Hippocampal formation (tissue), 2 donors: ENCODE results near the gene SH3BGR.
A peak's percentile ranks its signal among the peaks of the same experiment; 100 is the strongest.
"Not testable (repeated sequence)": the region's sequence is repeated elsewhere in the genome, so short reads cannot be mapped to it uniquely, and the experiment has no call there.

Experiments
- DNase-seq, 2 donors: peaks; one replicate each; lab custom pipeline; 2025; lab: John Stamatoyannopoulos, UW

The SH3BGR gene

DNA sequence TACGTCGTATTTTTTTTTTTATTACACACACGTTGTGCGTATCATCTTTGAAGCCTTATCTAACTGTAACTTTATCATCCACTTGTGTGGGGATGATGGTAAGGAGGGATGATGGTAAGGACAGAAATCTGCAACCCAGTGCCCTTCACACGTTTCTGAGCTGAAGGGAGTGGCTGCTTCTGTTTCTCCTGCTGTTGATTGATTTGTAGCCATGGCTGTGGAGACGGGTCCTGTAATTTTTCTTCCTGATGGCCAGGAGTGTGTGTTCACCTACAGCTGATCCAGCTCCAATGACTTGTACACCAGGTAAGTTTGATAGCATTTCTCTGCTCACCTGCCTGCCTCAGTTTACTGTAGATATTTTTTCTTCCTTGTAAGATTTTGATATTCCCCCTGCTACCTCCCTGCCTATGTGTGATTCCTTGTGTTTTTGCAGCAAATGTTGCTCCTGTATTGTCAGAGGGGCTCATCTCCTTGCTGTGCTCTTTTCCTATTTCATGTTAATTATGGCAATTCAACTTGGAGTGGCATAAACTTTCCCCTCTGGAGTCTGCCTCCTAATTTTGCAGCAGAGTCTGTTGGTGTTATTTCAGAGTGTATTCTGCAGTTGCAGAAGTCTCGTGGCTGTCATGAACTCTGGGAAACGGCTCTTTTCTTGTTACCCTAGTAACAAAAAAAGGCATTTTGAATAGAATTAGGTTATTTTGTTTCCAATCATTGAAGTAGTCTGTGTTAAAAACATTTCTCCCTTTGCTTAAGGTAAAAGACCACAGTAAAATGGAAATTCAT lies 64.1 kb downstream of the SH3BGR start:
- no peak for DNase-seq

DNA sequence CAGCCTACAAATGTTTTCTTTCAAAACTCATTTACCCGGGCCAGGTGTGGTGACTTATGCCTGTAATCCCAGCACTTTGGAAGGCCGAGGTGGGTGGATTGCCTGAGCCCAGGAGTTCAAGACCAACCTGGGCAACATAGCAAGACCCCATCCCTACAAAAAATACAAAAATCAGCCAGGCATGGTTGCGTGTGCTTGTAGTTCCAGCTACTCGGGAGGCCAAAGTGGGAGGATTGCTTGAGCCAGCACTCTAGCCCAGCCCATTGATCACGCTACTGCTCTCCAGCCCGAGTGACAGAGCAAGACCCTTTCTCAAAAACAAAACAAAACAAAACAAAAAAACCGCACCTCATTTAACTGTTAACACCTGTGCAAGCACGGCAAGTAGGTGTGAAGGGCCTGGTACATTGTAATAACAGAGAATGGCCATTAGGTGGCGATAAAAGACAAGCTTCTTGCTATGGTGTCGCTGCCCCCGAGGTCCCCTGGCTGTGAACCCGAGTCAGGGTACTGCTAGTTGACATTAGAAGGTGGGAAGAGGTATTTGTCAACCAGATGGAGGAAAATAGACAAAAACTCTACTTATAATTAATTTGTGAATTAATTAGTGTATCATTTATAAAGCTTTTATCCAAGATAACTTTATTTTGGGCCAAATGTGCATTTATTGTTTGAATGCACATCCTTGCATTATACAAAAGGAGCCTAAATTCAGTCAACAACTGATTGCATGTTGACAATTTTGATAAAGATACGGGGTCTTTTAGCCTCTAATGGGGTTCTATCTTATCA lies 66.5 kb downstream of the SH3BGR start:
- DNase-seq: peak; percentile 28 to 32

DNA sequence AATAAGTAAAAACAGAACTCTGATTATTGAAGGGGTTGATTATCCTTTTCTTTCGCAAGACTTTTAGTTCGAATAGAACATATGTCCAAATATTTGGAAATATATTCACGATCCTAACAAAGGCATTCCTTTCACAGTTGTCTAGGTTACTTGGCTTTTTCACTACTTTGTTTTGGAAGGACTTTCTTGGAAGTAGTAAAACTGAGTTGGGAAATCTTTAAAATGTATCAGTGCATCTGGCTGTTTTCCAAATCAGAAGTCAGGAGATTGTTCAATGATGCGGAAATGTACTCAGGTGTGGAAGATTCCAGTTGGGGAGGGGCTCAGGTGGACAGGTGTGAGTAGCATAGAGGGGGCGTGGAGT lies 67.1 kb downstream of the SH3BGR start:
- DNase-seq: no peak

DNA sequence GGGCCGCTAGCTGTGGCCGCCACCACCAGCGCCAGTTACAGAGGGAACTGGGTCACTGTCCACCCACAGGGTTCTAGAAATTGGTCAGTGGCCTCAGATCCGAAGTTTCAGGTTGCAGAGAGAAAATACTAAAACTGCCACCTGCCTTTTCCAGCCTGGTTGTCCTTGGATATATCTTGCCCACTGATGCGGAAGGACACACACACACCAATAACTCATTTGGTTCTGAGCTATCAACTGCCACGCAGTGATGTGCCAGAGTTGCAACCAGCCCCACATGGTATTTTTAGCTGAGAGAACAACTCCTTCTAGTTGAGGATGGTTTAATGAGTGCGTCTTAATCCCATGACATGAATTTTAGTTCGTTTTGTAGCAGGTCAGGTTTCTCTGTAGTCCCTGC lies 68.1 kb downstream of the SH3BGR start:
- no peak for DNase-seq

DNA sequence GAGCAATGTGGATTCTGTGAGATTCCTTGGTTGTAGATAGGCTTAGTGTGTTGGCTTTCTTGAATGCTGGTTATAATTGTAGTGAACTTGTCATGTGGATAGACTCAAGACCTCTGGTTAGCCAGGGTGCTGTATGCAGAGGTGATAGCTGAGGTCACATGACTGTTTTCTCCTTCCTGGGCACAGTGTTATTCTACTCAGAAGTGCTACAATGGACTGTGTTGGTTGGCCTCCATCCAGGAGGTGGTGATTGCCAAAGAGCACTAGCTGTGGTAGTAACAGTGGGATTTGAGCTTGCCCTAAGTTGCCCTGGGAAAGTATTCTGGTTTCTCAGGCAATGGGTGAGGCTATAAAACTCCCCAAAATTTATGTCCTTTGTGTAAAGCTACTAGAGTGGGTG lies 71.6 kb downstream of the SH3BGR start:
- DNase-seq: no peak

DNA sequence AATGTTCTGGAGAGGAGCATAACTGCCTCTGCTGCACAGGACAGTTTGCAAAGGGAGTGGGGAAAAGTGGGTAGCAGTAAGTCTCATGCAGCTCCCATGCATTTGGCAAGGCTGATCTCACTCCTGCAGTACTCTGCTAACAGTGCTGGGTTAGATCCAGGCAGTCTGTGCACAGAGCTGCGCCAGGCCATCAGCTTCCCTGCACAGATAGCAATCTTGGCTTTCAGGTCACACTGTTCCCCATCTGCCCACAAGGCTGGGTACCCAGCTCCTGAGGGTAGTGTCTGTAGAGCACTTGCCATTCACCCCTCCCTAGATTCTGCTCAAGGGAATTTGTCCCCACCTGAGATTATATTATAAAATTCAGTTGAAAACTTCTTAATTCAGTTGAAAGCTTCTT lies 72.1 kb downstream of the SH3BGR start:
- DNase-seq: no peak

DNA sequence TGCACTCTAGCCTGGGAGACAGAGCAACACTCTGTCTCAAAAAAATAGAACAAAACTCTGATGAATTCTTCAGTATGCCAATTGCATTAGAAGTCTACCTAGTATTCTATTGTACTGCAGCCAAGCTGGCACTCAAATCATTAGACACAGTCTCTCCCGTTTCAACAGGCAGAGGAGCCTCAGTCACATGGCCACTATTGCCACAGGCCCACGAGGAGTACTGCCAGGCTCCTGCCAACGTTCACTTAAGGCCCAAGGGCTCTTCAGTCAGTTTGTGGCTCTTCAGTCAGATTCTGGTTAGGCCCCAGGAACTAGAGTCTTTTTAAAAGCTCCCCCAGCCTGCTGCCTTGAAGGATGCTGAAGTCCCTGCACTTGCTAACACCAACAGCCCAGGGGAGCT lies 73.4 kb downstream of the SH3BGR start:
- DNase-seq: no peak

DNA sequence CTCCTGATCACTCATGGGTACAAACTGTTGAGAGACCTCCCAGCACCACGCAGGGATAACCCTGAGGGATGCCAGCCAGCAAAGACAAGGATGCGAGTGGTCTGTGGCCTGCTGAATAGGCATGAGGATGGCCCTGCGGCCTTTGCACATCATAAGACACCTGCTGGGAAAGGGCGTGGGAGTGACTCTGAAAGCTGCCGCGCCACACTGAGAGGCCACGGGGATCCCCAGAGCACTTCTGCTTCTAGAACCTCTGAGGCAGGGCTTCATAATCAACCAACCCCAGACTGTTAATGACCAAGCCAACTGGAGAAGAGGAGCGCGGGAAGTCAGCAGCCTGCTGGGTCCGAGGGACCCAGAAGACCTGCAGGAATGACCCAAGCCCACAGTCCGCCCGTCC lies 73.8 kb downstream of the SH3BGR start:
- DNase-seq: no peak

DNA sequence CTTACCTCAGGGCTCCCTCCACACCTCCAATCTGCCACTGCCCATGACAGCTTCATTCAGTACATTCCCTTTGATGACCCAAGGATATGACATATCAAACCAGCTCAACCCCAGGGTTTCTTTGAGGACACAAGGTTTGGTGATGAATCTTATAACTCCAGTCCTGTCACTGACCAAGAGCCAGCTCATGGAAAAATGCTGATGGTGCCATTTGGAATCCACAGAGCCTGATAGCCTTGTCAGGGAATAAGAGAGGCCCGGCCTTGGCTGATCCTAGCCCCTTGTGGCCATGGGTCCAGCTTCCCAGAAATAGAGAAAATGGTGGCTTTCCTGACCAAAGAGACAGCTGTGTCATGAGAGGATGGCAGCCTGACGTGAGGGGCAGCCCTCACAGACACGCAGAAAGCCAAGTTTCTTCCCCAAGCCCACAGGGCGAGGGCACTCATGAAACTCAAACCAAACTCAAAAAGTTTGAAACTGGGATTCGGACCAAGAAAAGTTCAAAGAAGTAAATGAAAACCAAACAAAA lies 75.4 kb downstream of the SH3BGR start:
- no peak for DNase-seq

DNA sequence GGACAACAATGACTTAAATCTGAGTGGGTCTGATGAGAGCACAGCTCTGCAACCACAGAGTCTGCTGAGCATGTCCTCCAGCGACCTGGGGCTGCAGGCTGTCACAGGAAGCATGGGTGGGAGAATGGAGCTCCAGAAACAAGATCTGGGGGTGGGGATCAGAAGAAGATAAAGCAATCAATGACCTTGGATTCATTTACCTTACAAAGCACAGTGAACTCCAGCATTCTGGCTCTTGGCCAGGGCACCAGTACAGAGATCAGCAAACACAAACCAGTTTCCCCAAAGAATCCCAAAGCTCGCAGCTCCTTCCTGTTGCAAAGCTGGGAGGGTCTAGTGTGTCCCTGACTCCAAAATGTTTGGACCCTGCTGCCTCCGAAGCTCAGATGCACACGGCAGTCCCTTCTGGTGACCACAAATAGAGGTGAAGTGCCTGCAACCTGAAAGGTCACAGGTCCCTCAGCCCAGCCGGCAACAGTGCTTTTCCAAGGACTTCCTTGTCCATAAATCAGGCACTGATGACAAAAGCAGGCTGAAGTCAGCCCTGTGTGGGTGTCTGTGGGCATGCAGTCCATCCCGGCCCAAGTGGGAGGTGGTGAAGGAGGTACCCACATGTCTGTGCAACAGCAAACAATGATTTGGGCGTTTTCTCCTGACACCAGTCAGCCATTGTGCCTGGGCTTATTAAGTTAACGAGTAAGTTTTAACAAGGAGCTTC lies 76.1 kb downstream of the SH3BGR start:
- DNase-seq: no peak

DNA sequence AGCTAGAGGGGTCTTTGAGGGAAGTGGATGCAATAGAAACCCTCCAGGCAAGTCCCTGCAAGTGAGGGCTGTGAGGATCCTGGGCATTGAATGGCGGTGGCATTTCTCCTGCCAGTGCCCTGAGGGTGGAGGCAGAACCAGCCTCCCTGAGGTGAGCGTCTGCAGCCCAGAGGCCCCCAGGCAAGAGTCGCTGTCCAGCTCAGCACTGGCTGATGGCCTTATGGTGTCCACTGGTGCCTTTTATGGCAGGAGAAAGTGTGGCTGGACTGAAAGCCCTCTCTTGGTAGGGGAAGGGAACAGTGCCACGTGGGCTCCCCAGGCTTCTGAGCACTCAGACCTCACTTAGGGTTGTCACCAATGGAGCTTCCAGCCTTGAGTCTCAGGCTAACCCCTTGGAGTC lies 77.3 kb downstream of the SH3BGR start:
- no peak for DNase-seq

DNA sequence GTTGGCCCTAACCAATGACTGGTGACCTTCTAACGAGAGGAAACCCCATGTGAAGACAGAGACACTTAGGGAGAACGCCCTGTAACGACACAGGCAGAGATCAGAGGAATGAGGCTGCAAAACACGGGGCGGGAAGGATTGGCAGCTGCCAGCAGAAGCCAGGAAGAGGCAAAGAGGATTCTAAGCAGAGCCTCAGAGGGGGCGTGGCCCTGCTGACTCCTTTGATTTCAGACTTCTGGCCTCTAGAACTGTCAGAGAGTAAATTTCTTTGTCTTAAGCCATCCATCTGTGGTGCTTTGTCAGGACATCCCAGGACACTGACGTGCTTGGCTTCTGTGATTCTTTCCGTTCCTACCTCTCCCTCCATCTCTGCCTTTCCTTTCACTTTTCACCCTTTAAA lies 79.3 kb downstream of the SH3BGR start:
- DNase-seq: no peak

DNA sequence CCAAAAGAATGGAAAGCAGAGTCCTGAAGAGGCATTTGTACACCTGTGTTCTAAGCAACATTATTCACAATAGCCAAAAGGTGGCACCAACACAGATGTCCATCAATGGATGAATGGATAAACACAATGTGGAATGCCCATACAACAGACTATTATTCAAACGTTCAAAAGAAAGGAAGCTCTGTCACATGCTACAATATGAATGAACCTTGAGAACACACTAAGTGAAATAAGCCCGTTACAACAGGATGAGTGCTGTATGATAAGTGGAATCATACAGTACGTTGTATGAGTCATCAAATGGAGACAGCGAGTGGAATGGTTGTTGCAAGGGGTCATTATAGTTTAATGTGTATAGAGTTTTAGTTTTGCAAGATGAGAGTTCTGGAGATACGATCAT lies 80.1 kb downstream of the SH3BGR start:
- no peak for DNase-seq

DNA sequence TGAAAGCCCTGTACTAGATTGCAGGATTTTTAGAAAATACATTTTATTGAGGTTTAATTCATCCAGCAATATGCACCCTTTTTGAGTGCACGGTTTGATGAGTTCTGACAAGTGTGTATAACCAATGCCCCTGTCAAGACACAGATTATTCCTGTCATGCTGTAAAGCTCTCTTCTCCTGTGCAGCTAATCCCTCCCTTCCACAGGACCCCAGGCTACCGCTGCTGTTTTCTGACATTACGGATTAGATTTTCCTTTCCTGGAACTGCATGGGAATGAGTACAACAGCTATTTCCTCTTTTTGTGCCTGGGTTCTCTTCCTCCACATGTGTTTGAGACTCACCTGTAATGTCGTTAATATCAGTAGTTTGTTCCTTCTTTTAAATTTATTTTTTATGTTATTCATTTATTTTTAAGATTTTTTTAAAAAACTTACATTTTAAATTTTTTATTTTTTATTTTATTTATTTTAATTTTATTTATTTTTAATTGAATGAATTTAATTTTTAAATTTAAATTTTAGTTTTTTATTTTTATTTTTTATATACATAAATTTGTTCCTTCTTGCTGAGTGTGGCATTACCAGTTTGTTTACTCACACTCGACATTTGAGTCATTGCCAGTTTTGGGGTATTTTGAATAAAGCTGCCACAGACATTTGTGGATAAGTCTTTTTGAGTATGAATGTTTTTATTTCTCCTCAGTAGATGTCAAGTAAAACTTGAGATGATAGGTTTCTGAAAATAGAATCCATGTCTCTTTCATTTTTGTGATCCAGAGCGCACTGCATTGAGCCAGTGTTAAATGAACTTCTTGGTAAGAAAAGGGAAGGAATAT lies 82.0 kb downstream of the SH3BGR start:
- no peak for DNase-seq

DNA sequence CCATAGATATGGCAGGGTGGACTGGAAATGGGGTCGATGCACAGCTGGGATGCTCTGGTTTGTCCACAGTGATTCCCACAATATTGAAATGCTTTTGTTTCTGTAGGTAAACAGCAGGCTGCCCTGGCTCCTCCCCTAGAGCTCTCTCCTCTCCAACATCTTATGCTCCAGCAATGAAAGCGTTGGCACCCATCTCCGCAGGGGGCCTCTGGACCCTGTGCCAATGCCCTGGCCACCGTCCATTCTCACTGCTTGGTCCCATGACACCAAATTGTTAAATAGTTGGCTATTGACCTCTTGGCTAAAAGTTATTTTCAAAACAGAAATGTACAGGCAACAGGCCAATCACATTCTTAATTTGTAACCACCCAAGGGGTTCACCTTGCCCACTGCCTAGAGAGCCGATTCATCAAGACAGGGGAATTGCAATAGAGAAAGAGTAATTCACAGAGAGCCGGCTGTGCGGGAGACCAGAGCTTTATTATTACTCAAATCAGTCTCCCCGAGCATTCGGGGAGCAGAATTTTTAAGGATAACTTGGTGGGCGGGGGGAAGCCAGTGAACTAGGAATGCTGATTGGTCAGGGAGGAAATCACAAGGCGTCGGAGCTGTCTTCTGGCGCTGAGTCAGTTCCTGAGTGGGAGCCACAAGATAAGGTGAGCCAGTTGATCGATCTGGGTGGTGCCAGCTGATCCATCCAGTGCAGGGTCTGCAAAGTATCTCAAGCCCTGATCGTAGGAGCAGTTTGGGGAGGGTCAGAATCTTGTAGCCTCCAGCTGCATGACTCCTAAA lies 84.1 kb downstream of the SH3BGR start:
- DNase-seq: no peak

DNA sequence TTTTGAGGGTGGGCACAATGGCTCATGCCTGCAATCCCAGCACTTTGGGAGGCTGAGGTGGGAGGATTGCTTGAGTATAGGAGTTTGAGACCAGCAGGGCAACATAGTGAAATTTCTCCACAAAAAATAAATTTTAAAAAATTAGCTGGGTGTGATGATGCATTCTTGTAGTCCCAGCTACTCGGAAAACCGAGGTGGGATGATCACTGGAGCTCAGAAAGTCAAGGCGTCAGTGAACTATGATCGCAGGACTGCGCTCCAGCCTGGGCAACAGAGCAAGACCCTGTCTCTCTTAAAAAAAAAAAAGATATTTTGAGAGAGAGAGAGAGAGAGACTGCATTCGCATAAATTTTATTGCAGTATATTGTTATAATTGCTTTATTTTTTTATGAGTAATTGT lies 85.1 kb downstream of the SH3BGR start:
- no peak for DNase-seq

DNA sequence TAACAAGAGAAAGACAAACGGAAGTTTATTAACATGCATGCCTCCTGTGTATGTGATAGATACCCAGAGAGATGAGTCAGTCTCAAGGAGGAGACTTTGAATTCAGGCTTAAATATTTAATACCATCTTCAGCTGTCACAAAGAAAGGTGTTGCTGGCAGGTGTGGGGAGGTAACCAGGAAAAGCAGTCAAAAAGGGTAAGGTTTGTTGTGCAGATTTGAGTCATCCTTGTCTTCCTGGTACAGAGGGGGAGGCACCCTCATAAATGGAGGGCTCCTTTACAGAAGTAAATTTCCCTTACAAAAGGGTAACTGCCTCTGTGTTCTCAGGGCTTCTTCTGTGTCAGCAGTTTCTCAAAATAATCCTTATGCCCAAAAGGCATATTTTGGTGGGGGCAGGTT lies 85.8 kb downstream of the SH3BGR start:
- no peak for DNase-seq

DNA sequence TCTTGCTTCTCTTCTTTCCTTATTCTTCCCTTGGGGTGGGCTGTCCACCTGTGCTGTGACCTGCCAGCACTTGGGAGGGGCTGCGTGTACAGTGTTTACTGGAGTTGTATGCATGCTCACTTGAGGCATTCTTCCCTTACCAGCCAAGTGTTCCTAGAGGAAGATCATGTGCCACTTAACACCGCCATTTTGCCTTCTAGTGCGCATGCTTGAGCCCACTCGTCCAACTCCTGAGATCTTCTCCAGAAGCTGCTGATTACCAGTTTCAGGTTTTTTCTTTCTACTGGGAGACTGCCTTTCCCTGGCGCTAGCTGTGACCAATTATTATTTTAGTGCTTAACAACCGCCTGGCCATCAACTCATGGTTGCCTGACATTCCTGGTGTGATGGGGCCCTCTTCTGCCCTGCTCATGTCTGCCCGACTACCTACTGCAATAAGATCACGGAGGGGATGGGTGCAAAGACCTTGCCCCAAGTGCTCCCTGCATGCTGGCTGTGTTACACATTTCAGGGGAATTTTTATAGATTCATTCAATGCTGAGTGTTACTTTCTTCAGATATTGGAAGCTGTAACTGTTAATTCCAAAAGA lies 86.8 kb downstream of the SH3BGR start:
- no peak for DNase-seq

DNA sequence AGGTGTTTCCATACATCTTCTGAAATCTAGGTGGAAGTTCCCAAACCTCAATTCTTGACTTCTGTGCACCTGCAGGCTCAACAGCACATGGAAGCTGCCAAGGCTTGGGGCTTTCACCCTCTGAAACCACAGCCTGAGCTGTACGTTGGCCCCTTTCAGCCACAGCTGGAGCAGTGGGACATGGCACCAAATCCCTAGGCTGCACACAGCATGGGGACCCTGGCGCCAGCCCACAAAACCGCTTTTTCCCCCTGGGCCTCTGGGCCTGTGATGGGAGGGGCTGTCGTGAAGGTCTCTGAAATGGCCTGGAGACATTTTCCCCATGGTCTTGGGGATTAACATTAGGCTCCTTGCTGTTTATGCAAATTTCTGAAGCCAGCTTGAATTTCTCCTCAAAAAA lies 88.6 kb downstream of the SH3BGR start:
- DNase-seq: not testable (repeated sequence)

DNA sequence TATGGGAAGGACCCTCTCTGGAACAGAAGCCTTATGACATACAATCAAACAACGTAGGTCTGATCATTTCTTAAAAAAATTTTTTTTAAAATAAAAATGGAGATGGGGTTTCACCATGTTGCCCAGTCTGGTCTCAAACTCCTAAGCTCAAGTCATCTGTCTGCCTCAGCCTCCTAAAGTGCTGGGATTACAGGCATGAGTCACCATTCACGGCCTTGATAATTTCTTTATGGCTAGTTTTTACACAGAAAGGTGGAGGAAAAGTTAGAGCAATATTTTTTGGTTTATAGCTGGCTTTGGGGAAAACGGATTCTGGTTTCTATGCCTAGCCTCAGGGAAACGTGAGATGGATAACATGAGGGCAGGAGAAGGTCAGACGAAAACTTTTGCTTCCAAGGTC lies 91.0 kb downstream of the SH3BGR start:
- DNase-seq: no peak

DNA sequence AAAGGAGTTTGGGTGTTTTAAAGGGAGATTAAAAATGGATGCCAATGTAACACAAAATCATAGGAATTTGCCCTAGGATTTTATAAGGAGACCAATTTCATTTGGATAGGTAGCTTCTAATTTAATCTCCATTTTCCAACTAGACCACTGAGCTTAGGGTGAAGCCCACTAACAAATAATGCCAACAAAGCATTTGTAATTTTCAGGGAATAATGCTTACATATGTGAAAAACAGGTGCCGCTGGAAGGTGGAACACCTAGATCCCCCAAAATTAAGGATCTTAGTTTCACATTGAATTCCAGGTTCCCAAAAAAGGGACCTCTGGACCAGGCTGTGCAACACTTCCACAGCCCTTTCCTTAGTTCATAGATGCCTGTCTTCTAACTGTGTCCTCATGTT lies 94.8 kb downstream of the SH3BGR start:
- DNase-seq: no peak
